ENCODE measurements around the gene MIGA2. TPM values are rescaled to one million over a fixed set of nuclear protein-coding genes. Genes with fewer than 3 reads are reported as not detected.

The MIGA2 gene
- total and polyA plus RNA-seq, 9 of the 15 experiments (the other 6 are each of a cell fraction or from before 2014, with no cell fraction given) = 0.15 to 54.1 (median 18.0) TPM

GRCh38 chr9:129110740-129111527 is 74.5 kb downstream of the MIGA2 start, which contains the start of the genes CRAT and PTPA (continued):
- TF ChIP-seq TEAD4 (IDR thresholded peaks at IDR 0.05; ENCODE audit: low read length) (peak; percentile 50; the same call in 1 of the 2 replicates), TEAD4 (CRISPR knock-in tag; IDR thresholded peaks at IDR 0.05; ENCODE audit: borderline replicate concordance) (no peak), ZBTB2 (IDR thresholded peaks at IDR 0.05) (no peak), ZNF644 (tag; IDR thresholded peaks at IDR 0.05; ENCODE audit: low read depth) (no peak), ZSCAN29 (IDR thresholded peaks at IDR 0.05) (no peak), NCOA4 (IDR thresholded peaks at IDR 0.05; ENCODE audit: partially characterized antibody) (no peak), XRCC5 (IDR thresholded peaks at IDR 0.05; ENCODE audit: low read depth, low read length) (0 out of 2 replicates have a peak, but pooled peaks have one; percentile 68), GTF2A2 (tag; IDR thresholded peaks at IDR 0.05) (no peak), ZFP91 (CRISPR knock-in tag; IDR thresholded peaks at IDR 0.05) (no peak), CREB3 (tag; conservative IDR thresholded peaks at IDR 0.05; ENCODE audit: low read depth) (no peak), NR0B1 (IDR thresholded peaks at IDR 0.05; ENCODE audit: partially characterized antibody) (no peak), HNRNPL (IDR thresholded peaks at IDR 0.05; ENCODE audit: low read depth, low read length) (no peak), RFX5 (IDR thresholded peaks at IDR 0.05; ENCODE audit: low read depth, low read length) (no peak), ZFP36 (IDR thresholded peaks at IDR 0.05; ENCODE audit: low read depth, low read length, partially characterized antibody) (no peak), POLR2AphosphoS2 (IDR thresholded peaks at IDR 0.05; ENCODE audit: low read length) (peak; percentile 91), HNRNPH1 (optimal IDR thresholded peaks at IDR 0.05; ENCODE audit: low read depth, low read length) (no peak), ZBTB49 (CRISPR knock-in tag; IDR thresholded peaks at IDR 0.05; ENCODE audit: borderline replicate concordance) (no peak), HLTF (IDR thresholded peaks at IDR 0.05) (peak; percentile 63; the same call in 1 of the 2 replicates), ZNF263 (CRISPR knock-in tag; IDR thresholded peaks at IDR 0.05; ENCODE audit: borderline replicate concordance) (peak; percentile 39; the same call in 1 of the 2 replicates), BHLHE40 (IDR thresholded peaks at IDR 0.05; ENCODE audit: low read length) (no peak; the same call in 1 of the 2 replicates), SREBF2 (CRISPR knock-in tag; IDR thresholded peaks at IDR 0.05) (no peak)
